Activated naive CD4-positive, alpha-beta T cell treated with anti-CD3 and anti-CD28 coated beads, Interleukin-2, amount 50 U/mL, for 72 hours (primary cell): ENCODE data around the gene FUS. TPM values are rescaled to one million over a fixed set of nuclear protein-coding genes. Genes with fewer than 3 reads are reported as not detected.
A peak's percentile ranks its signal among the peaks of the same experiment; 100 is the strongest.
"Not testable (repeated sequence)": the region's sequence is repeated elsewhere in the genome, so short reads cannot be mapped to it uniquely, and the experiment has no call there.

ENCODE experiments used
- ATAC-seq, 2 donors: fragments of 150-1000 bp; cut with Tn5 transposase; 2 replicates each; pipeline ENCODE4 v1.10.0; 2021; ENCODE audit warnings: mild to moderate bottlenecking in 2 of 2, moderate library complexity in 2 of 2
- DNase-seq, 2 donors: peaks; one replicate each; pipeline ENCODE4 v3.0.0; 2021 to 2022; ENCODE audit warnings: low spot score in 2 of 2
- H3K27ac Mint-ChIP-seq, 2 donors: one replicate each; pipeline ENCODE4 v1.8.0; 2022; ENCODE audit warnings: mild to moderate bottlenecking in 2 of 2, mixed read lengths in 2 of 2
- H3K36me3 Mint-ChIP-seq, 2 donors: one replicate each; pipeline ENCODE4 v1.8.0; 2022; ENCODE audit warnings: mixed read lengths in 2 of 2
- H3K9me3 Mint-ChIP-seq, 2 donors: one replicate each; pipeline ENCODE4 v1.8.0; 2022; ENCODE audit warnings: mixed read lengths in 2 of 2
- total RNA-seq, 2 donors: library from RNA; stranded (reverse); gene quantifications; one replicate each; pipeline ENCODE4 v1.2.3, GENCODE V29; 2022

FUS gene
- total RNA-seq, 2 donors from 2014 or later, result 486 to 763 TPM

DNA sequence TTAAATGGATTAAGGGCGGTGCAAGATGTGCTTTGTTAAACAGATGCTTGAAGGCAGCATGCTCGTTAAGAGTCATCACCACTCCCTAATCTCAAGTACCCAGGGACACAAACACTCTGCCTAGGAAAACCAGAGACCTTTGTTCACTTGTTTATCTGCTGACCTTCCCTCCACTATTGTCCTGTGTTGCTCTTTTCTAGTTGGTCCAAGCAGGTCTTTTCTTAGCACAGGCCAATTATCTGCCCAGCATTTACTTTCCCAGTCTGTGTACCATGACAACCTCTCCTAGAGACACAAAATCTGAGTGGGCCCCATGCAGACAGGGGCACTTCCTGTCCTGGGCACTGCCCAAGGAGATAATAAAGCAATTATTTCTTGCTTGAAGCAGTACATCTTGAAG, 9.9 kb upstream of the FUS start:
- not testable (repeated sequence) for H3K27ac Mint-ChIP-seq, H3K36me3 Mint-ChIP-seq, ATAC-seq, H3K9me3 Mint-ChIP-seq, DNase-seq

DNA sequence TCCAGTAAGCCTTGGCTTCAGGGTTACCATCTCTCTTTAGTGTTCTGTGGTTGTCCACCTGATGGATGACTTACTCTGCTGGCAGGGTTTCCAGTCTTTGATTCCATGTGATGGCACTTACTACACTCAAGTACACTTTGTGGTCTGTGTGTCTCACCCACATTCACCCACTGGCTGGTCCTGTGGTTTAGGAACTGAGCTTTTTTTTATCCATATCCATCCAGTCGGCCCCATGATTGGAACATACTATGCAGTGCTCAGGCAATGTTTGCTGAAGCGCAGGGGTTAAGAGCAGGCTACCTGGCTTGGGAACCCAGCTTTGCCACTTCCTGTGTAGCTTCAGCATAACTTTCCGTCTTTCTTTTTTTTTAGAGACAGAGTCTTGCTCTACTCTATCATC, 2.8 kb upstream of the FUS start:
- DNase-seq, result peak in 1 of 2 donors; percentile 83
- no peaks in the 10 kb centered on the region for H3K9me3 Mint-ChIP-seq
- peaks cover 18 to 22% of the 10 kb centered on the region in 2 donors for H3K36me3 Mint-ChIP-seq
- peak overlapping the region in 1 of 2 donors; percentile 41 for H3K27ac Mint-ChIP-seq
- ATAC-seq, result peak; percentile 2 to 59

DNA sequence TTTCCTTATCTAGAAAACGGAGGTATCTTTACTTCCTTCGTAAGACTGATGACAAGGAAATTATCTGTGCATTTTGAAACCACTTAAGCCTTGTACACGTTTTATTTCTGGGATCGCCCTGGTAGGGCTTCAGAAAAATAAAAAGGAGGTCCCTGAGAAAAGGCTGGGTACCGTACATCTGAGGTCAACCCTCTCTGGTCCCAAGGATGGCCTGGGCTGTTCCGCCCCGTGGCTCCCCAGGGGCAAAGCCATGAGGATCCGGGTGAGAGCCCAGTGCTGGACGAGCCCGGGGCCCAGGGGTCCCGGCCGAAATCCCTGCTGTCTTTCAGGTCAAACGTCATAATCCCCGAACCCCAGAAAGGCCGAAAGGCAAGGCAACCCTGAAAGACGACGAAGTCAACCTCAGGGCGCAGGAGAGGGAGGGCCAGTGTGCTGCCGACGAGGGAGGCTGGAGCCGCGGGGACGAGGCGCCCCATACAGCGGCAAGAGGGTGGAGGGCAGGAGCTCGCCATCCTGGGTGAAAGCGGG, 656 bp upstream of the FUS start:
- Mint-ChIP-seq H3K9me3 (no peaks in the 10 kb centered on the region), H3K36me3 (peaks cover 38 to 43% of the 10 kb centered on the region in 2 donors), H3K27ac (peak overlapping the region; percentile 98 to 100)
- no peak for DNase-seq
- ATAC-seq, result peak in 1 of 2 donors; percentile 1

DNA sequence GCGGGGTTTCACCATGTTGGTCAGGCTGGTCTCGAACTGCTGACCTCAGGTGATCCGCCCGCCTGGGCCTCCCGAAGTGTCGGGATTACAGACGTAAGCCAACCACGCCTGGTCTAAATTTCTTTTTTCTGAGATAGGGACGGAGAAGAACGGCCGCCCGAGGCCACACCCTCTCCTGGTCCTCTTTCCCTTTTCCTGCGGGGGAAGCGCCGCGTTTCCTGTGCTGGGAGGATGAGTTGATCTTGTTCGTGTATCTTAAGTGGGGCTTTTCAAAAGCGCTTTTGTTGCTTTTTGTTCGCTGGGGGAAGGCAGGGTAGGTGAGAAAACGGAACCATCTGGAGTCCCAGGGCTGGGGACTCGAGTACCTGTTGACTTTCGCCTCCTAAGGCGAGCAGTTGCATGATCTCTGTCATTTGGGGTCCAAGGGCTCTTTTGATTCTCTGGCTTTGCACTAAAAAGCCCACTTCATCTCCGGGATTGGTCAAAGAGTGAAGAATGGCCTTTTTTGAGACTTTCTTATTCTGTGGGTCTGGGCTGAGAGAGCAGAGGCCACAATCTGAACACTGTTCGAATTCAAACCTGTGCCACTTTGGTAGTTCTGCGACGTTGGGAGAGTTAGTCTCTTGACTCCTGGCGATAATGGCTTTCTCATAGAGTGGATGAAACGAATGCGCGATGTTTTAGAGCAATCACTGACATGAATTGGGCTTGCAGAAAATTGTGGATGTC, 1.3 kb downstream of the FUS start:
- peak in 1 of 2 donors; percentile 7 for ATAC-seq
- H3K9me3 Mint-ChIP-seq, result no peaks in the 10 kb centered on the region

DNA sequence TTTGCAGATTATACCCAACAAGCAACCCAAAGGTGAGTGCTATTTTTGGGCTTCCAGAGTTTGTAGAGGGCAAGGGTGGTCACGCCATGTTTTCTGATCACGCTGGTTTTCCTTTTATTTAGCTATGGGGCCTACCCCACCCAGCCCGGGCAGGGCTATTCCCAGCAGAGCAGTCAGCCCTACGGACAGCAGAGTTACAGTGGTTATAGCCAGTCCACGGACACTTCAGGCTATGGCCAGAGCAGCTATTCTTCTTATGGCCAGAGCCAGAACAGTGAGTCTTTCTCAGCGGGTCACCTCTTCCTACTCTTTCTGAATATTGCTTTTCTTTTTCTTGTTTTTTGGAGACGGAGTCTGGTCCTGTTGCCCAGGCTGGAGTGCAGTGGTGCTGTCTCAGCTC, 2.5 kb downstream of the FUS start:
- H3K36me3 Mint-ChIP-seq, result peaks cover 68 to 74% of the 10 kb centered on the region in 2 donors
- H3K27ac Mint-ChIP-seq, result peak overlapping the region; percentile 98 to 100
- no peaks in the 10 kb centered on the region for H3K9me3 Mint-ChIP-seq
- ATAC-seq (no peak), DNase-seq (no peak)

More for the DNA sequence above, 1.3 kb downstream of the FUS start:
- DNase-seq, result peak in 1 of 2 donors; percentile 83
- Mint-ChIP-seq H3K36me3 (peaks cover 57 to 63% of the 10 kb centered on the region in 2 donors), H3K27ac (peak overlapping the region; percentile 98 to 100)

DNA sequence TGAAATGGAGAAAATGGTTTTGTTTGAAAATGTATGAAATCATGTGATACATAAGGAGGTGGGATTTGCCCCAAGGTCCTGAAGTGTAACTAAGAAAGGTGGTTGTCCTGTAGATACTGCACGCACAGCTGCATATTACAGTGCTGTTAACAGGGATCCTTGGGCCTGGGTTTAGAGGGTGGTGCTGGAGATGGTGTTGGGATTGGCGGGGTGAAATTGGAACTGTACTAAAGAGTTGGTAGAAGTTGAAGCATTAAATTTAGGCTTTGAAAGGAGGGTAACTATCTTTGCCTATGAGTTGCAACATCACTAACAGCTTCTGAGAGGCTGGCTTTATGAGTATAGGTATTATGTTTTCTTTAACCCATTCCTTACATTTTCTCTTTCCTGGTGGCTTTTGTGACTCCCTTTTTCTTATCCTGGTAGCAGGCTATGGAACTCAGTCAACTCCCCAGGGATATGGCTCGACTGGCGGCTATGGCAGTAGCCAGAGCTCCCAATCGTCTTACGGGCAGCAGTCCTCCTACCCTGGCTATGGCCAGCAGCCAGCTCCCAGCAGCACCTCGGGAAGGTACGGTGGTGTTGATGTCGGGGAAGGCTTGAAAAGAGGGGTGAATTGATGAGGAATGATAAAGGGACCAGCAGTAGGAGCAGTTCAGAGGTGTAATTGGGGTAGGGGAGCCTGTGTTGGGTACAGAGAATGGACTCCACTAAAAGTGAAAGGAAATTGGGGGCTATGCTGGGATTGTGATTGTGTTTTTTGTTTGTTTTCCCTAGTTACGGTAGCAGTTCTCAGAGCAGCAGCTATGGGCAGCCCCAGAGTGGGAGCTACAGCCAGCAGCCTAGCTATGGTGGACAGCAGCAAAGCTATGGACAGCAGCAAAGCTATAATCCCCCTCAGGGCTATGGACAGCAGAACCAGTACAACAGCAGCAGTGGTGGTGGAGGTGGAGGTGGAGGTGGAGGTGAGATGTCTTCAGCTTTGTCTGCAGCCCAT, 3.8 kb downstream of the FUS start:
- no peaks in the 10 kb centered on the region for H3K9me3 Mint-ChIP-seq
- H3K27ac Mint-ChIP-seq, result peak overlapping the region; percentile 98 to 100

DNA sequence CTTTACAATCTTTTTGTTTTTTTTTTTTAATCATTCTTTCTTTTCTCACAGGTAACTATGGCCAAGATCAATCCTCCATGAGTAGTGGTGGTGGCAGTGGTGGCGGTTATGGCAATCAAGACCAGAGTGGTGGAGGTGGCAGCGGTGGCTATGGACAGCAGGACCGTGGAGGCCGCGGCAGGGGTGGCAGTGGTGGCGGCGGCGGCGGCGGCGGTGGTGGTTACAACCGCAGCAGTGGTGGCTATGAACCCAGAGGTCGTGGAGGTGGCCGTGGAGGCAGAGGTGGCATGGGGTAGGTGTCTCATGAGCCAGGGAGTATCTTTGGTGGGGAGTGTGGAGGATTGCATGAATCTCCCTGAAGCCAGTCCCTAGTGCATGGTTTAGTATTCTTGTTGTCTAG, 4.9 kb downstream of the FUS start:
- H3K9me3 Mint-ChIP-seq, result no peaks in the 10 kb centered on the region
- H3K27ac Mint-ChIP-seq, result peak overlapping the region; percentile 98 to 100
- peaks cover 91 to 92% of the 10 kb centered on the region in 2 donors for H3K36me3 Mint-ChIP-seq
- DNase-seq (no peak), ATAC-seq (no peak)

More for the DNA sequence above, 3.8 kb downstream of the FUS start:
- DNase-seq, result no peak
- ATAC-seq, result no peak
- peaks cover 80 to 84% of the 10 kb centered on the region in 2 donors for H3K36me3 Mint-ChIP-seq

DNA sequence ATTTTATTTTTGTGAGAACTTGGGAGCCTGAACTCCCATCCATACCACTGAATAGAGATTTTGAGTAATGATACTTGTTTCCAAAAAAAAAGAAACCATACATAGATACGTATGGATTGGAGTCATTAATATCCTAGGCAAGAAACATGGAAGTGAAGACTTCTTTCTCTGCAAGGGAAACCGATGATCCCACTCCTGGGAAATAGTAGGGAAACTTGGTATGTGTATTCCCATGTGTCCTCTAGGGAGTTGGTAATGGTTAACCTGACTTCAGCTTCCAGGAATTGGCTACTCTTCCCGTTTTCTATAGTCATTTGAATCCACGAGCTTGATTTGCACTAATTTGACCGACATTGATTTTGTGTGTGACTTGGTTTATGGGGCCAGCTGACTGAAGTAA, 5.4 kb downstream of the FUS start:
- H3K36me3 Mint-ChIP-seq, result peaks cover 96 to 97% of the 10 kb centered on the region in 2 donors
- peak overlapping the region; percentile 98 to 100 for H3K27ac Mint-ChIP-seq
- no peaks in the 10 kb centered on the region for H3K9me3 Mint-ChIP-seq
- DNase-seq, result no peak
- no peak for ATAC-seq

DNA sequence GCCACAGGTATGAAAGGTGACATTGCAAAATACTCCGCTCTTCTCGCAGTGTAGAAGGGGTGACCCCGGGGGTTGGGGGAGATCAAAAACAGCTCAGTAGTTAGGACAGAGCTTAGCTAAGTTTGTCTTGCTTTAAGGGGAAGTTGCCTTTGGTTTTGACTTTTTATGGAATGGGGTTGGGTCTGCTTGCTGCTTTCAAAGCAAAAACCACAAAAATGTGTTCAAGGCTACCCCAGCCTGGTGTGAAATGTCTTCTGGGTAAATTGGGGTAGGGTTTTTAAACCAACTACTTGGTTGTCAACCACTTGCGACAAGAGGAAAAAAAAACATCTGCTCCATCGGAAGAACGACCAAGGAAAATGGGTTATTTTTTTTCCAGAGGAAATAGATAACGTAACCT, 6.2 kb downstream of the FUS start:
- H3K9me3 Mint-ChIP-seq, result no peaks in the 10 kb centered on the region
- ATAC-seq (no peak), DNase-seq (no peak)
- H3K36me3 Mint-ChIP-seq, result peaks cover 95 to 100% of the 10 kb centered on the region in 2 donors
- peak overlapping the region; percentile 96 to 98 for H3K27ac Mint-ChIP-seq

DNA sequence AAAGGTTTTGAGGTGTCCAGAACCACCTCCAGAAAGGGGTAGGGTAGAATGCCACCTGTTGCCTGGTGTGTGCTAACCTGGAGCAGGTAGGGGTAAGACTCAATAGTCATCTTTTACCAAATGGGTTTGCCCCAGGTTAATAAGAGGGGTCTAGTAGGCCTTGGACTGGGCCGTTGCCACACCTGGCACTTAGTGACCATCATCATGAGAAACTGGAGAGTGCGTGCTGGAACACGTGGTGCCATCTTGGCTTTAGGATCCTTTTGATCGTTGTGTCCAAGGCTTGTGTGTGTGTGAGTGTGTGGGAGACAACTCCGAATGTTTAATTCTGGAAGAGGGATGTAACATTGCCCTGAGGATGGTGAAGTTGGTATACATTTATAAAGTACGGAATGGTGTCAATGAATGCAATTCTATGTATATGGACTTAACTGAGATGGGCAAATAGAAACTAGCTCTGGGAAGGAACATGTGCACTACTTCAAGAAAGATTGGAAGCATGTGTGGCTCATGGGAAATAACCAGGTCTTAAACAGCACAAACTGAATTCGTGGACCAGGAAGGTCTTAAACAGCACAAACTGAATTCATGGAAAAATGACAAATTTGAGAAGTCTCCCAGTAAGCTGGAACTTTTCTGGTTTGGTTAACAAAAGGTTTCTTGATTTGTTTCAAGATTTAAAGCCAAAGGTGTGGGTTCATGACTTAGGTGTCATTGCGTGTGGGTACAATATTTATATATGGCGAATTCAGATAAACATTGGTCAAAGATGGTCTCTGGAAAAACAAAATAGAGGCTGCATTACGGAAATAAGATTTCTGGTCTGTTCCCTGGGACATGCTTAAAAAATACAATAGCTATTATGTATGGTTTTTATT, 7.2 kb downstream of the FUS start:
- no peaks in the 10 kb centered on the region for H3K9me3 Mint-ChIP-seq
- peak in 1 of 2 donors; percentile 21 for ATAC-seq

DNA sequence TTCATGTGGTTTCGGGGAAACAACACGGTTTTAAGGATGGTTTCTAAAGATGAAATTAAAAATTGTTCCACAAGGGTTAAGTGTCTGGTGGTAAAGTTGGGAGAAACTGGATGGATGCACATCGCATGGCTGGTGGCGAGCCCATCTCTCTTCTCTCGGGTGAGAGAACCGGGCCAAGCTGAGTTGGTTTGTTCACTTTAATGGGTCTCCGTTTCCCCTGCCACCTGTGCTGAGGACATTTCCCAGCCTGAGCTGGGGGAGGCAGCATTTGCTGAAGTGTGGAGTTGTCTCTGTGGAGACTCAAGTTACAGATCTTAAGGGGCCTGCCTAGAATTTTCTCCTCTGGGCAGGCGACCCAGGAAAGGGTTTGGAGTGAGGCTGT, 7.9 kb downstream of the FUS start:
- DNase-seq (no peak), ATAC-seq (no peak)
- peaks cover 88 to 100% of the 10 kb centered on the region in 2 donors for H3K36me3 Mint-ChIP-seq
- no peaks in the 10 kb centered on the region for H3K9me3 Mint-ChIP-seq
- peak overlapping the region; percentile 96 to 98 for H3K27ac Mint-ChIP-seq

More for the DNA sequence above, 7.2 kb downstream of the FUS start:
- no peak for DNase-seq
- Mint-ChIP-seq H3K27ac (peak overlapping the region; percentile 96 to 98), H3K36me3 (peaks cover 94 to 100% of the 10 kb centered on the region in 2 donors)

DNA sequence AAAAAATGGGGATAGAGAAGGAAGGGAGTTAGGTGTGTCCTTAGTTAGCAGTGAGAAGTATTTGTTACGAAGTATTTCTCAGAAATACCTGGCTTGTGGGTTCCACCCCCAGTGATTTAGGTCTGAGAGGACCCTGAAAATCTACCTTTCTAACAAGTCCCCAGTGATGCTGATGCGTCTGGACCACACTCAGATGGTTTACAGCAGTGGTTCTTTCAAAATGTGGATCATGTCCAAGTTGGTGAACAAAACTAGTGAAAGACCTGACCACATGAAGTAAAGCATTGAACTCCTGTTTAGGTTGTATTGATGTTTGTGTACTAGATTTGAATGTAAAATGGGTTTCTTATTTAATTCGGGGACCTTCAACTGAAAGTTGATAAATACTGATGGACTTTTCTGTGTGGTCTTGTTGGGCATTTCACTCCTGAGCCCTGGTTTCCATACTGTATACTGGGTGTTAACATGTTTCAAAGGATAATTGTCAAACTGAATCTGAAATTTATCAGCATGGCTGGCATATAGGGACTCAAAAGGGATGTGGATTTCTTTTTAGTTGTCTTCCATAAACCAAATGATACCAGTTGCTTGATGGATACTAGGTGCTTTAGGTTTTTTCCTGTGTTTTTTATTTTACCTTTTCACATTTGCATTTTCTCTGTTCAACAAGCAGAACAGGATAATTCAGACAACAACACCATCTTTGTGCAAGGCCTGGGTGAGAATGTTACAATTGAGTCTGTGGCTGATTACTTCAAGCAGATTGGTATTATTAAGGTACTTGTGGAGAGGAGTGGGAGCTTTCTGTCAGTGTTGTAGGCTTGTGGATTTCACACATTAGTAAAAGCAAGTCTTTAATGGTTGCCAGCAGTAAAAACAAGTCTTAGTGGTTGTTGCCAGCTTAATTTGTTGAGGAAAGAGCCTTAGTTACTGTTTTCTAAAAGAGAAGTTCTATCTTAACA, 8.8 kb downstream of the FUS start:
- ATAC-seq, result no peak
- H3K27ac Mint-ChIP-seq, result peak overlapping the region; percentile 96 to 98

DNA sequence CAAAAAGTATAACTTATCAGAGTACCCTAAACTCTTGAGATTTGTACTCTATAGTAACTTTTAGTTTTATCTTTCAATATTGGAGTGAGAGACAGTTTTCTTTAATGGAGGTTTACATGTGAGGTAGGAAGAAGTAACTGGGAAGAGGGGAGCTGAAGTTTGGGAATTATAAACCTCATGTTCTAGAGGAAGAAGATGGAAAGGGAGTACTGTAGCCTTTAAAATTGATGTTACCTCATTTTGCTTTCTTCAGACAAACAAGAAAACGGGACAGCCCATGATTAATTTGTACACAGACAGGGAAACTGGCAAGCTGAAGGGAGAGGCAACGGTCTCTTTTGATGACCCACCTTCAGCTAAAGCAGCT, 9.5 kb downstream of the FUS start:
- ATAC-seq (no peak), DNase-seq (no peak)
- Mint-ChIP-seq H3K36me3 (peaks cover 80 to 98% of the 10 kb centered on the region in 2 donors), H3K9me3 (no peaks in the 10 kb centered on the region), H3K27ac (peak overlapping the region; percentile 96 to 98)

More for the DNA sequence above, 8.8 kb downstream of the FUS start:
- Mint-ChIP-seq H3K36me3 (peaks cover 84 to 100% of the 10 kb centered on the region in 2 donors), H3K9me3 (no peaks in the 10 kb centered on the region)
- DNase-seq, result no peak

DNA sequence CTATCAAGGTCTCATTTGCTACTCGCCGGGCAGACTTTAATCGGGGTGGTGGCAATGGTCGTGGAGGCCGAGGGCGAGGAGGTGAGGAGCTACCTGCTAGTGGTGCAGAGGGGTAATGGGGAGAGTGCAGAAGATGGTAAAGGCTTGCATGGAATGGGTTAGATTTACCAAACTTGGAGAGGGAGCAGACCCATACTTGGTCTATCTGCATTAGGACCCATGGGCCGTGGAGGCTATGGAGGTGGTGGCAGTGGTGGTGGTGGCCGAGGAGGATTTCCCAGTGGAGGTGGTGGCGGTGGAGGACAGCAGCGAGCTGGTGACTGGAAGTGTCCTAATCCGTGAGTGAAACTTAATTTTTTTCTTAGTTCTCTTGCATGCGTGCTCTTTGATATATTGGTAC, 10.1 kb downstream of the FUS start:
- Mint-ChIP-seq H3K36me3 (peaks cover 74 to 95% of the 10 kb centered on the region in 2 donors), H3K9me3 (no peaks in the 10 kb centered on the region), H3K27ac (peak overlapping the region; percentile 96 to 98)
- ATAC-seq (no peak), DNase-seq (no peak)

DNA sequence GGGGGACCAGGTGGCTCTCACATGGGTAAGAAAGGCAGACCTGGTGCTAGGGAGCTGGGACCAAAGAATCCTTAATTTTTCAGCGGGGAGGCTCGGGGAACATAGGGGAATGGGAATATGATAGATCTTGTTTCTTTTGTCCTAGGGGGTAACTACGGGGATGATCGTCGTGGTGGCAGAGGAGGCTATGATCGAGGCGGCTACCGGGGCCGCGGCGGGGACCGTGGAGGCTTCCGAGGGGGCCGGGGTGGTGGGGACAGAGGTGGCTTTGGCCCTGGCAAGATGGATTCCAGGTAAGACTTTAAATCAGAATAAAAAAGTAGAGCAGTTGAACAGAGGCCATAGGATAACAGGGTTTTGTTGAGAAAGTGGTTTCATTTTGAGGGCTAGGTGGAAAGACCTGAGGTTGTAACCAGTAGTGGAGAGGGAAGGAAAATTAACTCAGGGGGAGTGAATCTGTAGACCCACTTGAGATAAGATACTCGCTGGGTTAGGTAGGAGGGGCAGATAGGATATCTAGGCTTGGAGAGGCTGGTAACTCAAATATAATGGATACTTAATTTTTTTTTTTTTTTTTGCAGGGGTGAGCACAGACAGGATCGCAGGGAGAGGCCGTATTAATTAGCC, 11.0 kb downstream of the FUS start:
- H3K36me3 Mint-ChIP-seq, result peaks cover 65 to 90% of the 10 kb centered on the region in 2 donors
- peak overlapping the region; percentile 96 to 98 for H3K27ac Mint-ChIP-seq

More for the DNA sequence above, 11.0 kb downstream of the FUS start:
- DNase-seq (no peak), ATAC-seq (no peak)
- H3K9me3 Mint-ChIP-seq, result no peaks in the 10 kb centered on the region
